Upper lobe of left lung (tissue), 6 donors: ENCODE data around the gene PITPNM1. TPM values are rescaled to one million over a fixed set of nuclear protein-coding genes. Genes with fewer than 3 reads are reported as not detected.

ENCODE experiments used
- ATAC-seq, 2 donors: fragments of 200-7000 bp; cut with Tn5 transposase; one replicate each; pipeline ENCODE4 v1.9.1; 2022; ENCODE audit warnings: mild to moderate bottlenecking in 2 of 2, moderate library complexity in 2 of 2; ENCODE audit not compliant: low FRiP score in 2 of 2
- DNase-seq, 2 donors: peaks; one replicate each; pipeline ENCODE4 v3.0.0-alpha.2; 2019 to 2020
- H3K27ac ChIP-seq, 4 donors: fragments of 200-600 bp; sonication (generic); one replicate each; pipeline ENCODE4 v1.5.1; 2016 to 2019
- H3K27me3 ChIP-seq, 4 donors: fragments of 200-600 bp; sonication (generic); one replicate each; pipeline ENCODE4 v1.5.1; 2017 to 2019
- H3K36me3 ChIP-seq, 4 donors: fragments of 200-600 bp; sonication (generic); one replicate each; pipeline ENCODE4 v1.5.1; 2016 to 2019
- H3K4me1 ChIP-seq, 4 donors: fragments of 200-600 bp; sonication (generic); one replicate each; pipeline ENCODE4 v1.5.1; 2018 to 2019
- H3K4me3 ChIP-seq, 4 donors: fragments of 200-600 bp; sonication (generic); one replicate each; pipeline ENCODE4 v1.5.1; 2017 to 2019; ENCODE audit warnings: mild to moderate bottlenecking in 2 of 4, moderate library complexity in 1 of 4
- H3K9me3 ChIP-seq, 4 donors: fragments of 200-600 bp; sonication (generic); one replicate each; pipeline ENCODE4 v1.5.1; 2018 to 2019
- EP300 ChIP-seq, 4 donors: sonication (generic); formaldehyde crosslinking; IDR thresholded peaks; one replicate each; pipeline ENCODE4 v1.5.1; 2017; ENCODE audit warnings: antibody characterized with exemption in 4 of 4, control low read depth in 2 of 4
- POLR2A ChIP-seq, 4 donors: fragments of 450-650 bp; IDR thresholded peaks; one replicate each; pipeline ENCODE4 v1.5.1; 2016 to 2017; ENCODE audit warnings: antibody characterized with exemption in 4 of 4, mild to moderate bottlenecking in 2 of 4
- POLR2AphosphoS5 ChIP-seq, 2 donors: sonication (generic); formaldehyde crosslinking; IDR thresholded peaks; one replicate each; pipeline ENCODE4 v1.5.1; 2017; ENCODE audit warnings: antibody characterized with exemption in 2 of 2
- WGBS, 2 donors: methylation state at CpG; one replicate each; pipeline ENCODE4 v1.1.5; 2017 to 2018; 5-methylcytosine and 5-hydroxymethylcytosine counted together
- total RNA-seq, 6 donors: library from RNA; depleted of rRNA in 4 of 6; stranded (reverse); fragments of >200 nt in 4 of 6; gene quantifications; one replicate each; pipeline versions ENCODE4 v1.1.0 to v1.2.1, GENCODE V29; 2016 to 2021
- TF ChIP-seq, protein P1 (sequence below), 6 experiments: fragments of 450-650 bp in 4 of 6; fragments of 200-600 bp in 2 of 6; sonication (generic) in 2 of 6; IDR thresholded peaks; one replicate each; pipeline ENCODE4 v1.5.1; 2016 to 2019; ENCODE audit warnings: antibody characterized with exemption in 6 of 6
- donor health status: DM: no; HTN: no; CAD: no; lungs with moderate emphysema.
- donor health status: DM: no; HTN: yes; CAD: no; lungs with severe emphysema.

PITPNM1 gene
- total RNA-seq, 6 donors from 2014 or later, result 32.0 to 90.1 (median 40.7) TPM

DNA sequence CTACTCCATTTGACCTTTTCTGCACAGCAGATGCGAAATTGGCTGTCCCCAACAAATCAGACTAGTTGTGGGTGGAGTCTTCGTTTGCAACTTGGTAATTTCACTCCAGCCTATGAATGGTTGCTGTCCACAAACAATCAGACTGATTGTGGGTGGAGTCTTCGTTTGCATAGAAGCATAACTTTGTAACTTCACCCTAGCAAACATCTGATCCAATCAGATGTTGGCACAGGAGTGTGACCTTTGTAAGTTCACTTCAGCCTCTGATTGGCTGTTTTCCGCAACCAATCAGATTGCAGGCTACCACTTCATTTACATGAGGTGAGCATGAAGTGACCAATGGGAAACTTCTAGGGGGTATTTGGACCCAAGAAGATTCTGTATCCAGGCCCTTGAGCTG is 34.4 kb upstream of the PITPNM1 start:
- DNase-seq (no peak), ATAC-seq (no peak)
- Histone ChIP-seq H3K4me1 (peaks cover 0 to 4% (median under 1%) of the 10 kb centered on the region in 4 donors), H3K27me3 (no peaks in the 10 kb centered on the region), H3K4me3 (no peak overlapping the region), H3K36me3 (no peaks in the 10 kb centered on the region), H3K27ac (no peak overlapping the region), H3K9me3 (peaks cover 0 to 5% (median 1%) of the 10 kb centered on the region in 4 donors)
- WGBS, 2 donors, result 87 to 91% methylated on average over 4 of the region's 4 CpGs
- TF ChIP-seq POLR2AphosphoS5 (IDR thresholded peaks at IDR 0.05) (no peak), EP300 (IDR thresholded peaks at IDR 0.05) (no peak), POLR2A (IDR thresholded peaks at IDR 0.05) (no peak)
- TF ChIP-seq, protein P1, sequence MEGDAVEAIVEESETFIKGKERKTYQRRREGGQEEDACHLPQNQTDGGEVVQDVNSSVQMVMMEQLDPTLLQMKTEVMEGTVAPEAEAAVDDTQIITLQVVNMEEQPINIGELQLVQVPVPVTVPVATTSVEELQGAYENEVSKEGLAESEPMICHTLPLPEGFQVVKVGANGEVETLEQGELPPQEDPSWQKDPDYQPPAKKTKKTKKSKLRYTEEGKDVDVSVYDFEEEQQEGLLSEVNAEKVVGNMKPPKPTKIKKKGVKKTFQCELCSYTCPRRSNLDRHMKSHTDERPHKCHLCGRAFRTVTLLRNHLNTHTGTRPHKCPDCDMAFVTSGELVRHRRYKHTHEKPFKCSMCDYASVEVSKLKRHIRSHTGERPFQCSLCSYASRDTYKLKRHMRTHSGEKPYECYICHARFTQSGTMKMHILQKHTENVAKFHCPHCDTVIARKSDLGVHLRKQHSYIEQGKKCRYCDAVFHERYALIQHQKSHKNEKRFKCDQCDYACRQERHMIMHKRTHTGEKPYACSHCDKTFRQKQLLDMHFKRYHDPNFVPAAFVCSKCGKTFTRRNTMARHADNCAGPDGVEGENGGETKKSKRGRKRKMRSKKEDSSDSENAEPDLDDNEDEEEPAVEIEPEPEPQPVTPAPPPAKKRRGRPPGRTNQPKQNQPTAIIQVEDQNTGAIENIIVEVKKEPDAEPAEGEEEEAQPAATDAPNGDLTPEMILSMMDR (IDR thresholded peaks at IDR 0.05), result no peak

DNA sequence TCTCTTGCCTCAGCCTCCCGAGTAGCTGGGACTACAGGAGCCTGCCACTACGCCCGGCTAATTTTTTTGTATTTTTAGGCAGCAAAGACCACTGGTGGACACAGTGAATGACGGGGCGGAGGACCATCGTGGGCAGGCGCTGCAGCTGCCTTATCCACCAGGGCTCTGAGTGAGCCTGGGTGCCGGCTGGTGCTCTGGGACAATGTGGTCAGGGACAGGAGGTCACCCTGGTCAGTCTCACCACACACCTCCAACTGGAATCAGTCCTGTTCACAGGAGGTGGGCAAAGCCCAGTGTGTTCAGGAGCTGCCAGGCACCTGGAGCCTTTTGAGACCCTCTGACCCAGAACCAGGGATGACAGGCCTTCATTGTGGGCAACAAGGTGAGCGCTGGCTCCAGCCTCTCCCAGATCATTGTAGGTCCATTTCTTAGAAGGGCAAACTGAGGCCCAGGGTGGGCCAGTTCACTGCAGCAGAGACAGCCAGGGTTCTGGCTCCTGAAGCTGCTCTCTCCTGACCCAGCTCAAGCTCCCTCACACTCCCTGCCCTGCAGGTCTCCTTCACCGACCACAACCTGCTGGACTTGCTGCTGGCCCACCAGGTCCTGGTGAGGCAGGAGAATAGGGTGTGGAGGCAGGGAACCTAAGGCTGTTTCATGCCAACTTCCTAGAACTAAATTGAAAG is 33.8 kb upstream of the PITPNM1 start:
- TF ChIP-seq POLR2A (IDR thresholded peaks at IDR 0.05), result no peak
- TF ChIP-seq EP300 (IDR thresholded peaks at IDR 0.05), result no peak
- no peak for TF ChIP-seq POLR2AphosphoS5 (IDR thresholded peaks at IDR 0.05)
- TF ChIP-seq, protein P1 (IDR thresholded peaks at IDR 0.05), result no peak
- no peaks in the 10 kb centered on the region for H3K4me1 ChIP-seq
- WGBS, 2 donors, result 81 to 86% methylated on average over 6 to 10 of the region's 10 CpGs
- no peak for DNase-seq
- H3K9me3 ChIP-seq, result peaks cover 0 to 7% (median 5%) of the 10 kb centered on the region in 4 donors
- H3K4me3 ChIP-seq, result no peak overlapping the region
- H3K36me3 ChIP-seq, result no peaks in the 10 kb centered on the region
- no peak overlapping the region for H3K27ac ChIP-seq
- no peak for ATAC-seq
- no peaks in the 10 kb centered on the region for H3K27me3 ChIP-seq

DNA sequence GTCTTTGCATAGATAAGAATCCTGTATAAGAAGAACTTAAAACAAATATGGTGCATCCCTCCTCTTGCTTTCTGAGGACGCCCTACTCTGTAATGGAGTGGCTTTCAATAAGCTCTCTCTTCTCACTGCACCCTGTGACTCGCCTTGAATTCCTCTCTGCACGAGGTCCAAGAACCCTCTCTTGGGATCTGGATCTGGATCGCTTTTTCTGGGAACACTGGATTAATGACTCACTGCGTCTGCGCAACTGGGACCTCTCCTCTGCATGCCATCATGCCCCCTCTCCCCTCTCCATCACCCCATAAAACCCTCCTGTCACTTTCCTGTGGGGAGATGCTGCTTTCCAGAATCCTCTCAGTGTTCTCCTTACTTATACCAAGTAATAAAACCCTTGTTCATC is 33.1 kb upstream of the PITPNM1 start:
- Histone ChIP-seq H3K36me3 (no peaks in the 10 kb centered on the region), H3K27me3 (no peaks in the 10 kb centered on the region), H3K27ac (no peak overlapping the region), H3K4me3 (no peak overlapping the region), H3K9me3 (peaks cover 0 to 10% (median 5%) of the 10 kb centered on the region in 4 donors), H3K4me1 (no peaks in the 10 kb centered on the region)
- ATAC-seq (no peak), DNase-seq (no peak)
- TF ChIP-seq POLR2AphosphoS5 (IDR thresholded peaks at IDR 0.05) (no peak), POLR2A (IDR thresholded peaks at IDR 0.05) (no peak), EP300 (IDR thresholded peaks at IDR 0.05) (no peak)
- TF ChIP-seq, protein P1 (IDR thresholded peaks at IDR 0.05), result no peak
- WGBS, 2 donors, result 75 to 81% methylated on average over 6 of the region's 6 CpGs

DNA sequence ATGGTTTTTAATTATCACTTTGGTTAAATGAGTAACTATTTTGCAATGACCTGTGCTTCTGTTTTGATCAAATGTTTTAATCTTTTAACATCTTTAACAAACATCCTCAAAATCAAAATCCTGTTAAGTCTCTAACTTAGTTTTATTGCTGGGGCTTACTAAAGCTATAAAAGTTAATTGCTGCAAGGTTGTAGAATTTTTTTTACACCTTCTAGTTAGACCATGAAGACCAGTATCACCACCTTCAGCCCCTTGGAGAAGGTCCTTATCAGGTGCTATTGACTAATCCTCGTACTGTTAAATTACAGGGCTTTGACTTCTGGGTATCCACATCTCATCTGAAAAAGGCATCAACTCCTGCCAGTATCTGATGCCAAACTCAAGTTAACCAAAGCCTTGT is 30.4 kb upstream of the PITPNM1 start:
- H3K9me3 ChIP-seq, result peaks cover 0 to 10% (median 5%) of the 10 kb centered on the region in 4 donors
- no peaks in the 10 kb centered on the region for H3K4me1 ChIP-seq
- no peaks in the 10 kb centered on the region for H3K36me3 ChIP-seq
- WGBS, 2 donors, result 86 to 88% methylated on average over 1 of the region's 1 CpG
- no peak overlapping the region for H3K27ac ChIP-seq
- no peak for ATAC-seq
- H3K27me3 ChIP-seq, result no peaks in the 10 kb centered on the region
- H3K4me3 ChIP-seq, result no peak overlapping the region
- no peak for DNase-seq
- TF ChIP-seq, protein P1 (IDR thresholded peaks at IDR 0.05), result no peak
- TF ChIP-seq EP300 (IDR thresholded peaks at IDR 0.05) (no peak), POLR2AphosphoS5 (IDR thresholded peaks at IDR 0.05) (no peak), POLR2A (IDR thresholded peaks at IDR 0.05) (no peak)
